ENCODE measurements around the gene KCNMA1.
A peak's percentile ranks its signal among the peaks of the same experiment; 100 is the strongest.

The KCNMA1 gene

DNA sequence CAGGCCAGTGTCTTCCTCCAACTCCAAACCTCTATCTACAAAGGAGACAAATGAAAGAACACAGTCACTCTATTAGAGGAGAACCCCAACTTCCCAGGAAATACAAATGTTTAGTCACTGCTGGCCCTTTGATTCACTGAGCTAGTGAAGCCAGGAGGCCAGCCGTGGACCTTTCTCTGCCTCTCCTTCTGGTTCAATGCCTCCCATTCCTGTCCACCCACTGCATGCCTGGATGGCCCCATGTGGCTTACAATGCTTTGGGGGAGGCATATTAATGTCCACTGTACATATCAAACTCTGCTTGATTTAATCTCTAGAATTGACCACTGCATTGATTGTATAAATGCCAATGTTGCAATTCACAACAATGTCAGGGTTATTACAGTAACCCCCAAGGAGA, 687.3 kb downstream of the KCNMA1 start:
- DNase-seq: no peak

DNA sequence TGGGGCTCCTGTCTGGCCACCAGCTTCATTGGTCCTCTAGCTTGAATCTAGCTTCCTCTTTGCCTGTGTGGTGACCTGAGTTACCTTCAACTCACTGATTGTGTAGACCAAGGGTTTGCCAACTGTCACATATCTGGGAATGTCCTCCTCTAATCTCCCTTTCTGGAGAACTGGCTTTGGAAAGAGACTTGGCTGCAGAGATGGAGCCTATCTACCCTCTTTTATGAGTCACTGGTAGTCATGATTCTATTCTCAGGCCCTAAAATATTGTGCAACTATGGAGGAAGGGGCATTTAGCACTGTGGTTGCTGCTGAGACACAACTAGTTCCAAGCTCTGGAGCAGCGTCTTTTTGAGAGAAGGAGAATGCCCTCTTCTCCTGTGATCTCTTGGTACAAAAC, 691.3 kb downstream of the KCNMA1 start:
- DNase-seq: no peak

DNA sequence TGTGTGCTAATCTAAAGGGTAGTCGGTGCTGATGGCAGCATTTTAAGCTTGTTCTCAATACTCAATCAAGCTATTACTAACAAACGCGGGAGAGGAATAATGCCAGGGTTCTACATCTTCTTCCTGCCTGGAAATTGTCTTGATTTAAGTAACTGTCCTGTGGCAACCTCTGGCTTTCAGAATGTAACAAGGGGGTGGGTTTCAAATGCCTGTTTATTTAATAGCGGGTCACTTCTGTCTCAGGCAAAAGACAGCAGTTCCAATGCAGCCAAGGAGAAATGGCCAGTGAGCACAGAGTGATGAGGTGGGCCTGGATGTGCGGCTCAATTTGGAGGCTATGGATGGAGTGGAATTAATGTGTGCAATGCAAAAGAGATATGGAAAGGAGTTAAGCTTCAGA, 692.4 kb downstream of the KCNMA1 start:
- DNase-seq: no peak

DNA sequence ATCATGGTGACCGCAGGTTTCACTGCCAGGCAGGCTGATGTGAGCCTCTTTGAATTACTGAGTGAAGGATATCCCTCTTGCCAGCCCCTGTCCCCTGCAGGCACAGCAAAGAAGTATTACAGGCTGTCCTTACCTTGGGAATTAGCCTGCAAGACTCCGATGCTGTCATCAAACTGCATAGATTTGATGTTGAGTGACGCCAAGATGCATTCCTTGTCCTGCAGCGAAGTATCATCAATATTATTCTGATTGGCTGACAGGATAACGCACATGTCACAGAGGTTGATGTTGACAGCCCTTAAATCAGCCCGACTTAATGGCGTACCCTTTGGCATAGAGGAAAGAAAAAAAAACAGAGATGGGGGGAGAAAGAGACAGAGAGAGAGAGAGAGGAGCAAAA, 693.0 kb downstream of the KCNMA1 start:
- DNase-seq: no peak

DNA sequence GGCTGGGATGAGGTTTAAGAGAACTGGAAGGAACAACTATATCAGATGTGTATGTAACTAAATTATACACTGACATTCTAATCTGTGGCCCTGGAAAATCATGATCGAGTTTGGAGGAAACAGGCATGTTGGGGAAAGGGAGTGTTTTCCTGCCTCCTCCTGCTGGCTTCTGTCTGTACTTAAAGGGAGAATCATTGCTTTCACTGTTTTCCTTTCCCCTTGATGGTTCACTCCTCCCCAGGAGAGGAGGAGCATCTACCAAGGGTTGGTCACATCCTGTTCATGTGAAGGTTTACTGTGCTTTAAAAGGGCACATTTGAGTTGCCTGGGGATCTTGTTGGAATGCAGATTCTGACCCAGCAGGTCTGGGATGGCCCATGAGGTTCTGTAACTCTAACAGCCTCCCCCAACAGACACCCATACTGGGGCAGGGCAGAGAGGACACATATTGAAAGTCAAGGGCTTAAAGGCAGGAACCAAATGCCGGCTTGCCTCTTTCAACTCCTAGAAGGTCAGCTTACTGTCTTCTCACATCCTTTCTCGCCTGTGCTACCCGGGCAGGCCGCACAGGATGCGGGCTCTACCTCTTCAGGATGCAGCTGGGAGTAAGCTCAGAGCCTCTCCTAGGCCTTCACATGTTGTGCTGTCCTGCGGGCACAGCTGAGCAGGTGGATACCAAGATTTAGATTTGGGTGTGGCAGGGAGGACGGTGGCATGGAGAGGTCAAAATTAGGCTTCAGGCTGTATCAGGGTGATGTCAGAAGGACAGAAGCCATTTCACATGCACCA, 694.8 kb downstream of the KCNMA1 start:
- no peak for DNase-seq

DNA sequence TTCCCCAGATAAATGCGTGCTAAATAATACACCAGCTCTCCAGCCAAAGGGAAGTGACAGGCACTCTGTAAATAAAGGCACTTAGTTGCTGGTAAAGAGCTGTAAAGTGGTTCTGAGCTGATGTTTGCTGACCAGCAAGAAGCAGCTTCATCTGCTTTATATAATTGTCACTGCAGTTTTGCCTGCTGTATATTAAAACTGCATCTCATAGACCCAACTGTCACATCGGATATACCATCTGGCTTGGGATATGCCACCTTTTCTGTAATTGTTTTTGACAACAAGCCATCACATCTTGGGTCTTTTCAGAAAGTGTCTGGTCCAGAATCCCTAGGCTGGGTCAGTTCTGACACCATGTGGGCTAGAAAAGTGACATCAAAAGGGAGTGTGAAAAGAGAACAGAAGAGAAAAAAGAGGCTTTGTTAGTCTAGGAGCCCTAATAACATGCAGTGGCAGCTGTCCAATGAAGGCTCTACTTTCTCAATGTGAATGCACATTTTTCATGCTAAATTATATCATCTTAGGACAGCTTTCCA, 697.6 kb downstream of the KCNMA1 start:
- DNase-seq: peak; percentile 46

DNA sequence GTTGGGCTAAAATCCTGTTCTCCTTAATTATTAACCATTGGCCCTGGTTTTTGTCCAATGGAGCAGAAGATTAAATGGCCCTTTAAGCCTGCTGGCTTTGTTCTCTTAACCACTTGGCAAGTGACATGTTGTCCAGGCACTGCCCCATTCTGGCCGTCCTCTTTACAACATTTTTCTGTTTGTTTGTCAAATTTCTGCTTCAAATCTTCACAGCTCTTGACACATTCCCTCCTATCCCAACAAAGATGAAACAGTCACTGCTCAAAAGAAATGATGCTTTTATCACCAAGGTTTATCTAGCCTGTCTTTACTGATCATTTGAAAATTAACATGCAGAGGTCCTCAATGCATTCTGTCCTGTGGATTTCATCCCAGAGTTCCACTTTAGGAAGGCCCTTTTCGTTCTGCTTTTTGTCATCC, 700.4 kb downstream of the KCNMA1 start:
- no peak for DNase-seq

DNA sequence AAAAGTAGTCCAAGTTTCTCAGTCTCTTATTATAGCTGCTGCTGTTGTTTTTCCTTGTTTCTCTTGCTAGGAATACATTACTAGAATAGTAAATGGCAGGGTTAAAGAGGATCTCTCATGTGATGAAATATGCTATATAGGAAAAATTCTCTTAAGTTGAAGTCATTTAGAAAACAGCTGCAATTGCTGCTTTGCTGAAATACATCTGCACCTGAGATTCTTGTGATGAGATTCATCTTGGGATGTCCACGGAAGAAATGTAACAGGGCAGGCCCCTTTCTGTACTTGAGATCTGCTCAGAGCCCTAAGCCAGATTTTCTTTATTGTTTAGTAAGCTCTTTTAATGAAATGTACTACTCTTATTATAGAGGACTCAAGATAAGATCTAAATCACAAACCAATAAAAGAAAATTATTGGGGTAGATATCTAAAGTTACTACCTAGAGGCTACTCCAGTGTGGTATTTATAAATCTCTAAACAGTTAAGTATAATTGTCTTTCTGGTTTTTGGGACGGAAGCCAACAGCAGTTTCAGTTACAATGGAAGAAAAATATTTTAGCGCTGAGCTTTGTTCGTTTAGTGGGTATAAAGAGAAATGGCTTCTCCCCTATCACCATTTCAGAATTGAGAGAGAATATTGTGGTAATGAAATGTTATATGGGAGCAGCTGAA, 701.5 kb downstream of the KCNMA1 start:
- no peak for DNase-seq

DNA sequence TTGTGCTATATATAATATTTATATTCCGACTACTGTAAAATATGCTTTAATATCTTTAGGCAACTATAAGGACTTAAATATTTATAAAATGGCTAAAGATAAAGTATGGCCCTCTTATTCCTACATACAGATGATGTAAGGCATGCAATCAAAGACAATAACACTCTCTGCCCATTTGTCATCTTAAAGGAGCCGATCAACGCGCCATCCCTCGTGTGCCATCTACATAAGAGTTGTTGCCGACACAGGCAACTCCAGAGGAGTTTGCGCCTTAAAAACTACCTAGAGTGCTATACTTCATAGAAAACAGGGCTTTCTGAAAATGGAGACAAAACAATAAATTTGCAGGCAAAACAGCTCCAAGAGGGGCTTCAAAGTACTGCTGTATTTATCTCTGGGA, 709.0 kb downstream of the KCNMA1 start:
- no peak for DNase-seq

DNA sequence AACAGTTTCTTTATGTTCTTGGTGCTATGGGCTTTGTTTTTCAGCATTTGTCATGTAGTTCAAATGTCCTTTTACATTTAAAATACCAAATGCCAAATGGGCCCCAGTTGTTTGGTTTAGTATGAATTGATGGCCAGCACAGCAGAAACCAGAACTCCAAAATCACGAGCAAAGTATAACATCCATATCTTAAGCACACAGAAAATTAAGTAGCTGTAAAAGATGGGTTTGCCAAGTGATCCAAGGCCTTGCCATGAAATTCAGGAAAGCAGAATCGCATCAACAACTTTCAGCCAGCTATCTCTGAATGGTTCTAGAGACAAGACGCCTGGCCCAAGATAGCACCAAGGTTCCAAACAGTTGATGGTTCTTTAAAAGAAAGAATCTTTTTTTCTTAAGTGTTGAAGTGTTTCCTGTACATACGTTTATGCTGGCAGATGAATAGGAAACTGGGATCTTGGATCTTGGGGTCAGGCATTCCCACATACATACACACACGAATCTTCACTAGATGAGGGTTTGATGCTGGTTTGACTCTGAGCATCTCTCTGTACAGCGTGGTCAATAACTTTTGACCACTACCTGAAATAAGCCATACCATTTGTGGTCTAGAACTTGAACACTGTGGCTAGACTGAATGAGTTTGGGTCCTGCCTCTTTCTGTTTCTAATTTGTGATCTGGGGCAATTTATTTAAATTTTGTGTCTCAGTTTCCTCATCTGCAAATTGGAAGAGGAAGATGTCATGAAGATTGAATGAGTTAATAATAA, 711.8 kb downstream of the KCNMA1 start:
- no peak for DNase-seq

DNA sequence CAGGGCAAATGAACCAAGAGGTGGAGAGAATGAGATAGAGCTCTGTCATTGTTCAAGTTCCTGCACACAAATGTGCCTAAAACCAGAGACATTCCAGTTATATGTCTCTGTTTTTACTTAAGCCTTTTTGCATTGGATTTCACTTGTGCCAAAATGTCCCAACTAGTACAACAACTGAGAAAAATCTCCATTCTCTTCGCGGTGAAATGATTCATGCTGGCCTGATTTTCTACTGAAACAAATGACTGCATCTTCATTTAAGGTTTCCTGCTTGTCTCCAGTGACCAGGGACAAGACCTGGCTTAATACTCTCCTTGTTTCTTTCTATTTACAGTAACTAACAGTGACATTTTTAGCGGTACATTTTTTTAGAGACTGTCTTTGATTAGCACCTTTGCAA, 714.9 kb downstream of the KCNMA1 start:
- DNase-seq: no peak

DNA sequence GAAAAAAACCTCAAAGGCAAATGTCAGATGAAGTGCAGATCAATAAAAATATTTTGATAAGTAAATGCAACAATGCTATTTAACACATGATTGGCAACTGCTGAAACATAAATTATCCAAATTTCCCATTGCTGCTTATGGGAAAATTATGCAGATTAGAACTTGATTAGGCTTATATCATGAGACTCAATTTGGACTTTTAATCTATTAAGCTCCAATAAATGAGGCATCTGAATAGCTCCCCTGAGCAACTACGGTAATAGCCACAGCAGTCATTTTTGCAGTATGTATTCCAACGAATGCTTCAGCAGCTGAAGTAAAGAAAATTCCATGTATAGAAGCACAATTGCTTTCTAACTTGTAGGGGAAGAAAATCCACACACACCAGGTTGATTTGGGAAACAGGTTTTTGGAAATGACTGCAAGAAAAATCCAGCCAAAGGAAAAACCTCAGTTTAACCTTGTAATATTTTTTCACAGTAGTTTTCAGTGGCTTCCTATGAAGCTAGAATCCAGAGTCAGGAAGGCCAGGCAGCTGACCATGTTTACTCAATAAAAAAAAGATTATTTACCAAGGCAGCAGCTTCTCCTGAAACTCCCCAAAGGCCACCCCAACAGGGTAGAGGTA, 716.1 kb downstream of the KCNMA1 start:
- no peak for DNase-seq

DNA sequence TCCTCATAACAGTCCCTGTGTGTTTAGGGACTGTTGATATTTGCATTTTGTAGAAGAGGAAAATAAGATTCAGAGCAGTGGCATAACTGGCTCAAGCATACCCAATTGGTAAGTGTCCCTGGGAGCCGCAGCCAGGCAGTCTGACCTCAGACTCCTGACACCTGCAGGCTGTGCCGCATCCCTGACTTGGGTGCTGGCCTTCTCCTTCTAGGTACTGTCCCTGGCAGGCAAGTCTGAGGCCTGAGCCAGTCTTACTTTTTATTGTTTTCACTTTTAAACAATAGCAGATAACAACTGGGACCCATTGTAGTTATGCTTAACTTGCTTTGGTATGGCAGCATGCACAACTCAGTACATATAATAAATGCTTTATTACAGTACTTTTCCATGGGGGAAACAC, 717.0 kb downstream of the KCNMA1 start:
- DNase-seq: no peak

DNA sequence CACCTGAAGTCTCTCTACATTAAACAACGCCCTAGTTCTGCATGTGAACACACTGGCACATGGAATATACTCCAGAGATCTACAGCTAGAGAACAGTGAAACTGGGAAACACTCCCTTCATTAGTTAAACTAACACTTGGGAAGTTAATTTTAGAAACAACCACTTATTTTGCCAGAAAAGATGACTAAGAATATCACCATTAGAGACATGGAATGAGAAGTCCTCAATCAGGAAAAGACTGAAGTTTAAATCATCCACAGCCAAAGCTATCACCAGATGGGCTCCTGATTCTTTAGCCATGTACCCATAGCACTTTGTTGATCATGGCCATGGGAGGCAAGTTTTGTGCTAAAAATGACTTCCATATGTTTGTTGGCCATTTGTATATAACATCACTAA, 719.5 kb downstream of the KCNMA1 start:
- no peak for DNase-seq

DNA sequence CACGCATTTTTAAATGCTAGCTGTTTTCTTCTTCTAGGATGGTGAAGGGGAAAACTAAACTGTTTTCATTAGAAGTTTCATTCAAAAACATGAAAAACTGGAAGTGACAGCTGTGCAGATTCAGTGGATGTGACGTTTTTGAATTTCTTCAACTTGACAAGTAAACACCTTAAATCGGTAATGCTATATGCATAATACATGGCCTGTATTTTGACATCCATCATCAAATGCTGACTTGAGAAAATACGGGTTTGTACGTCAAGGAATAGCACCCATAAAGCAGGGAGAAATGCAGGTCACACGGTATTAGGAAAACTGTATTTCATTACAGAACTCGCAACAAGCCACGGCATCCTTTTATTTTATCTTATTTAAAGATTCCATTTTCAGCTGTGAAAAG, 720.5 kb downstream of the KCNMA1 start:
- no peak for DNase-seq

DNA sequence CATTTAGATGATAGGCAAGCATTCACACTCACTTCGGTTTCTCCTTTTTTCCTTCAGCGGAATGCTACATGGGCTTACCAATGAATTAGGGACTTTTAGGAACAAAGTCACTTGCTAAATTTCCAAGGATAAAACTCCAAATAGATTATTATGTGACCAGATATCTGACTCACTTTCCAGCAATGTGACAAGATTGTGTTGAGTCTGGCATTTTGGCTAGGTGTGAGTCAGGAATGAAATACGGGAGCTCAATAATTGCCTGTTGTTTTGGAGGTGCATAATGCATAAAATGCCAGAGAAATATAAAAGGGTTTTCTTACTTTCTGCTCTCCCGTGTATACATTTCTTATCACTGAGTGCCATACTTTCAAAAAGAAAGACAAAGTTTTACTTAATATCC, 721.1 kb downstream of the KCNMA1 start:
- no peak for DNase-seq

DNA sequence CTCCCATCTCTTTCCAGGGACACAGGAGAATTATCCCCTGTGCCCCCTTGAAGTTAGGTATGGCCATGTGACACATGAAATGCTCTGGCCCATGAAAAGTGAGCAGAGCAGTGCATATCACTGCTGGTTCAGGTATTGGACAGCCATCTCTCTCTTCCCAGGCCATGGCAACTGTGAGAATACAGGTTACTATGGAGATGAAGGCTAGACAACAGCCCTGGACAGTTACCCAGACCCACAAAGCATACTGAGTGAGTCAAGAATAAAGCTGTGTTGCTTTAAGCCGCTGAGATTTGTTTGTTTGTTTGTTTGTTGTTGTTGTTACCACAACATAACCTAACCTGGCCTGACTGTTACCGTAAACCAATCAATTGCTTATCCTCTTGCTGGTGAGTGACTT, 722.3 kb downstream of the KCNMA1 start:
- no peak for DNase-seq

DNA sequence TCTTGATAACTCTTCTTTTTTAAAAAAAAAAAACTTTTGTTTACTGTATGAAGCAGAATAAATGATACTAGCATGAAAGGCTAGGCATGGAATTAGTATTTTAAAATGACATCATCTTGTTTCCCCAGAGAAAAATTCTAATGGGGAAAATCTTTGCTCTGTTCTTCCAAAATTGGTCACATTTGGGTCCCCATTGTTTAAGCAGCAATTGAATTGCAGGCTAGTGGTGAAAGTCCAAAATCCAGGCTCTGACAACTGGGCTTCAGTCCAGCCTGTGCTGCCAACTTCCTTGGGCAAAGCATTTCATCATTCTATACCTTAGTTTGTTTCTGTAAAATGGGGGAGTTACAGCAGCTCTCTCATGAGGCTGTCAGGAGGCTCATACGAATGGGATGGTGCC, 726.4 kb downstream of the KCNMA1 start:
- DNase-seq: no peak

DNA sequence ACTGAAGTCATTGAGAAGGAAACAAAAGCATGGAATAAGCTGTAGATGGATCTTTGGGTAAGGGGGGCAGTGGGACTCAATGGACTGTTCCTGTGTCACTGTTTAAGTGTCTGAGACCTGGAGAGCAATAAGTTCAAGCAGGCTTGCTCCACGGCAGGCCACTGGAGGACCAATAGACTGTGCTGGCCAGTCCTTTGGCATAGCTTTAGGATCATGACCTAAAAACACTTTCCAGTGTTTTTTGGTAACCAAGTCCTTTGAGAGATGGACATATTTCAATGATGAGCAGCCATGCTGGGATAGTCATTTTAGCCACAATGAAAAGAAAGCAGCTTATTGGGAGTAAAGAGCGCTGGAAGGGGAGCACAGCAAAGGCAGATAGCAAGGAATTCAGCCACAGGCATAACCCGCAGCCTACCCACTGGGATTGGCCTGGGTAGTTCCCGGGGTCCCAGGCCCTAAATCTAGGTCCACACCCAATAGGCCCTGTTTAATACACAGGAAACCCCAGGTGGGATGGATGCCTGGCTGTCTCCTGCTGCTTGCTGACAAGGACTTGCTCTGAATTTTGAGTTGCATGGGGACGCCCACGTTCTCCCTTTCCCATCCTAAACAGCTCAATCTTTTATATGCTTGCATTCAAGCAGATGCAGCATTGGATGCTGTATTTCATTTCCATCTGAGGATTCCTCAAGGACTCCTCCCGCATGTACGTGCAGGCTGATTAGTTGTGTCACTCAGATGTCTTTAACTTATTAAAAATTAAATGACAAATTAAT, 727.2 kb downstream of the KCNMA1 start:
- DNase-seq: no peak

DNA sequence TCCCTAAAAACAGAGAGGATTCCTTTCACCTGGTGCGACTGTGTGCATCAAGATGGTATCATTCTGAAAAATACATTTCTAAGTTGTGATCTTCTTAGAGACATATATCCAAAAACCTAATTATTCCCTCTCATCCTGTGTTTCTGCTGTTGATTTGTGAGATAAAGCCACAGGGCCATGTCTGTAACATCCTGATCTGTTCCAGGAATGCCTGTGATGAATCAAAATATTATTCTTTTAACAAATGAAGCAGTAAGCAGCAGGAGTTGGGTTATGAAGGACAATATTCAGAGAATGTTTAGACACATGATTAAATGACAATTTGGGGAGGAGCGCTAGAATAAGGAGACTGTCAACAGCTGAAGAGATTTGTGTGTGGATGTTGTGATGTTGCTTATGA, 731.4 kb downstream of the KCNMA1 start:
- no peak for DNase-seq

DNA sequence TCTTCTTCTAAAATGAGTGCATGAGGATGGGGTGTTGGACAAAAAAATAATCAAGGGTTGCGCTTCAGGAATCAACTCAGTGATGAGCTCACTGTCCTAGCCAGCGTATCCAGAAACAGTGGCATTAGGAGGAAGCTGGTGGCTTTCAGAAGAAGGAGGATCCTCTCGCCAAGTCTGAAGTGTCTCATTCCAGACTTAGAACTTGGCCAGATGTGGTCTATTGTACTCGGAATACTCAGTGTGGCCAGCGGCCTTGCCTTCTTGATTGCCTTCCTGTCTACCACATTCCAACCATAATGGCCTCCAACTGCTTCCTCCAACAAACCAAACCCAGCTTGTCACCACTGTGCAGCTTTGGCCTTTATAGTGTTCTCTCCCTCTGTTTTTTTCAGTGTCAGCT, 732.4 kb downstream of the KCNMA1 start:
- no peak for DNase-seq

DNA sequence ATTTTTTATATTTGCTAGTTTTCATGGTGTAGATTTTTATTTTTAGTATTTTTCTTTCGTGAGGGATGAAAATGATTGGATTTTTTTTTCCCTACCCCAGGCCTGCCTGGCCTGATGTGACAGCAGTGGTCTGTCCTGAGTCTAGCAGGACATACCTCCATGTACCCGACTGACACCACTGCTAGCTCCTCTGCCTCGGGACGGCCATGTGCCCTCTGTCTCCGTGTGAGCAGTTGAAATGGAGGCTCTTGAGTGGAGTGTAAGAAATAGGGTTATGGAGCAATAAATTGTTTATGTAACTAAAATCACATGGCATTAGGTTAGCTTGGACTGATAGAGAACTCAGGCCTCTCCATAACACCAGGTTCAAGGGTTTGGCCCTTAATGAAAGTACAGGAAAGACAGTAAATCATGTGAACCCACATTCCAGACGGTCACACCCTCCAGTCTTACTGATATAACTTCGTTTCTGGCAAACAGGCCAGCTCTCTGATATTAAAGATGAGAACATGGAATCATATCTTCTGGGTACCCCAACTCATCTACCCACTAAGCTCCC, 734.1 kb downstream of the KCNMA1 start:
- no peak for DNase-seq
